Cardiac muscle cell (in vitro differentiated cells and primary cell): ENCODE measurements around the gene ZBTB46. TPM values are rescaled to one million over a fixed set of nuclear protein-coding genes. Genes with fewer than 3 reads are reported as not detected.
A peak's percentile ranks its signal among the peaks of the same experiment; 100 is the strongest.

Experiments used
- DNase-seq, 2 donors: peaks; one replicate each; pipeline versions ENCODE4 v3.0.0 to v3.0.0-alpha.2; 2010 to 2017; ENCODE audit warnings: low read depth in 1 of 2, low spot score in 1 of 2
- H3K27ac ChIP-seq: fragments of 200-600 bp; sonication (generic); 2 replicates; pipeline ENCODE4 v1.5.1; 2016
- H3K27me3 ChIP-seq: fragments of 200-600 bp; sonication (generic); 2 replicates; pipeline ENCODE4 v1.6.0; 2016; ENCODE audit warnings: control low read depth
- H3K36me3 ChIP-seq: fragments of 200-600 bp; sonication (generic); 2 replicates; pipeline ENCODE4 v1.5.1; 2016; ENCODE audit warnings: control low read depth
- H3K4me1 ChIP-seq: fragments of 200-600 bp; sonication (generic); 2 replicates; pipeline ENCODE4 v1.8.1; 2017; ENCODE audit warnings: low read depth, mild to moderate bottlenecking, mixed run types
- H3K4me3 ChIP-seq: fragments of 200-600 bp; sonication (generic); 2 replicates; pipeline ENCODE4 v1.5.1; 2016; ENCODE audit warnings: mild to moderate bottlenecking
- H3K9me3 ChIP-seq: fragments of 200-600 bp; sonication (generic); 2 replicates; pipeline ENCODE4 v1.5.1; 2017; ENCODE audit warnings: low read depth, mild to moderate bottlenecking, control low read depth
- CTCF ChIP-seq: IDR thresholded peaks from 2 replicates; pipeline ENCODE4 v1.5.1; 2012; ENCODE audit warnings: low read depth, mild to moderate bottlenecking, low read length
- polyA plus RNA-seq: library from polyadenylated mRNA; unstranded; fragments of >200 nt; fragmentation: Nextera tagmentation; extraction: Ambion mirVana; gene quantifications from 2 replicates; pipeline ENCODE4 v1.2.1, GENCODE V29; 2016
- total RNA-seq: library from RNA; depleted of rRNA; stranded (reverse); fragments of >200 nt; gene quantifications from 2 replicates; pipeline ENCODE4 v1.2.3, GENCODE V29; 2016

Gene ZBTB46
- total and polyA plus RNA-seq, 2 experiments from 2014 or later = 24.1 to 53.4 TPM

- no peaks in the 10 kb centered on the region for H3K27me3 ChIP-seq
- H3K27ac ChIP-seq = peak overlapping the region; percentile 67
- H3K4me1 ChIP-seq = peaks cover 32% of the 10 kb centered on the region
- no peak overlapping the region for H3K4me3 ChIP-seq
- no peak for DNase-seq
- TF ChIP-seq CTCF = no peak
- H3K36me3 ChIP-seq = no peaks in the 10 kb centered on the region
- no peaks in the 10 kb centered on the region for H3K9me3 ChIP-seq
These were observed 5.6 kb upstream of the ZBTB46 start for GRCh38 chr20:63836458-63837344.

- Histone ChIP-seq H3K27ac (peak overlapping the region; percentile 73), H3K27me3 (no peaks in the 10 kb centered on the region), H3K4me3 (no peak overlapping the region), H3K9me3 (no peaks in the 10 kb centered on the region), H3K36me3 (no peaks in the 10 kb centered on the region), H3K4me1 (peaks cover 32% of the 10 kb centered on the region)
- DNase-seq = peak; percentile 99
- no peak for TF ChIP-seq CTCF
These were observed 4.2 kb upstream of the ZBTB46 start for GRCh38 chr20:63835021-63835858.

GRCh38 chr20:63834491-63834880, 3.4 kb upstream of the ZBTB46 start:
- H3K27me3 ChIP-seq = no peaks in the 10 kb centered on the region
- peak overlapping the region; percentile 63 for H3K27ac ChIP-seq
- H3K4me3 ChIP-seq = no peak overlapping the region
- DNase-seq = no peak
- no peaks in the 10 kb centered on the region for H3K9me3 ChIP-seq
- TF ChIP-seq CTCF = no peak
- H3K4me1 ChIP-seq = peaks cover 36% of the 10 kb centered on the region
- no peaks in the 10 kb centered on the region for H3K36me3 ChIP-seq

- no peaks in the 10 kb centered on the region for H3K27me3 ChIP-seq
- no peaks in the 10 kb centered on the region for H3K36me3 ChIP-seq
- no peaks in the 10 kb centered on the region for H3K9me3 ChIP-seq
- no peak for DNase-seq
- H3K4me1 ChIP-seq = peaks cover 41% of the 10 kb centered on the region
- H3K4me3 ChIP-seq = no peak overlapping the region
- TF ChIP-seq CTCF = no peak
- peak overlapping the region; percentile 63 for H3K27ac ChIP-seq
These were observed 2.9 kb upstream of the ZBTB46 start for GRCh38 chr20:63833776-63834490.

GRCh38 chr20:63831993-63832686, 1.1 kb upstream of the ZBTB46 start:
- Histone ChIP-seq H3K9me3 (no peaks in the 10 kb centered on the region), H3K4me3 (peak overlapping the region; percentile 62), H3K27me3 (no peaks in the 10 kb centered on the region), H3K27ac (peak overlapping the region; percentile 69), H3K36me3 (no peaks in the 10 kb centered on the region), H3K4me1 (peaks cover 38% of the 10 kb centered on the region)
- DNase-seq = peak; percentile 59 to 82
- TF ChIP-seq CTCF = no peak
